DOHH2 (cell line): ENCODE results near the gene SLC25A13.

Experiments used
- H3F3A ChIP-seq: fragments of 200-600 bp; sonication (generic), shearing (Covaris generic); 2 replicates; pipeline ENCODE4 v1.6.0; 2016; ENCODE audit warnings: antibody characterized with exemption, mild to moderate bottlenecking; ENCODE audit not compliant: control insufficient read depth, insufficient read depth
- H3K27ac ChIP-seq: fragments of 200-600 bp; sonication (generic); 2 replicates; pipeline ENCODE4 v1.5.1; 2014; ENCODE audit warnings: low read depth, mild to moderate bottlenecking, low read length, moderate library complexity
- H3K27me3 ChIP-seq: fragments of 200-600 bp; sonication (generic); 2 replicates; pipeline ENCODE4 v1.6.1; 2014; ENCODE audit warnings: mild to moderate bottlenecking, low read length, mixed read lengths; ENCODE audit not compliant: control insufficient read depth
- H3K36me3 ChIP-seq: fragments of 200-600 bp; sonication (generic); 2 replicates; pipeline ENCODE4 v1.6.1; 2014; ENCODE audit warnings: mild to moderate bottlenecking, low read length, moderate library complexity, mixed read lengths; ENCODE audit not compliant: control insufficient read depth
- H3K4me1 ChIP-seq: fragments of 200-600 bp; sonication (generic); 2 replicates; pipeline ENCODE4 v1.6.1; 2014; ENCODE audit warnings: mild to moderate bottlenecking, low read length, mixed read lengths; ENCODE audit not compliant: control insufficient read depth
- H3K4me2 ChIP-seq: fragments of 200-600 bp; sonication (generic); 2 replicates; pipeline ENCODE4 v1.6.0; 2014; ENCODE audit warnings: mild to moderate bottlenecking, low read length, moderate library complexity
- H3K4me3 ChIP-seq: fragments of 200-600 bp; sonication (generic); 2 replicates; pipeline ENCODE4 v1.5.1; 2014; ENCODE audit warnings: mild to moderate bottlenecking, low read length, mixed read lengths
- H3K79me2 ChIP-seq: fragments of 200-600 bp; sonication (generic); 2 replicates; pipeline ENCODE4 v1.6.1; 2014; ENCODE audit warnings: mild to moderate bottlenecking, low read length, mixed read lengths; ENCODE audit not compliant: control insufficient read depth
- H3K9me2 ChIP-seq: fragments of 200-600 bp; sonication (generic); replicated peaks from 2 replicates; pipeline ENCODE4 v1.6.1; 2014; ENCODE audit warnings: mild to moderate bottlenecking, low read length, mixed read lengths; ENCODE audit not compliant: control insufficient read depth
- H3K9me3 ChIP-seq: fragments of 200-600 bp; sonication (generic); 2 replicates; pipeline ENCODE4 v1.6.1; 2014; ENCODE audit warnings: antibody characterized with exemption, low read length, mixed read lengths; ENCODE audit not compliant: control insufficient read depth, insufficient read depth
- H4K20me1 ChIP-seq: fragments of 200-600 bp; sonication (generic); 2 replicates; pipeline ENCODE4 v1.6.0; 2014; ENCODE audit warnings: low read depth, mild to moderate bottlenecking, antibody characterized with exemption, low read length, moderate library complexity; ENCODE audit not compliant: control insufficient read depth, insufficient read depth
- EZH2phosphoT487 ChIP-seq: fragments of 200-600 bp; sonication (generic); IDR thresholded peaks from 2 replicates; pipeline ENCODE4 v1.6.1; 2017; ENCODE audit warnings: borderline replicate concordance, mild to moderate bottlenecking, antibody characterized with exemption, low read length, moderate library complexity, mixed read lengths
- TF ChIP-seq, protein P1 (sequence below): fragments of 200-600 bp; sonication (generic); IDR thresholded peaks from one replicate; pipeline ENCODE4 v1.5.1; 2014; ENCODE audit warnings: antibody characterized with exemption, mild to moderate bottlenecking, low read depth, low read length; ENCODE audit not compliant: poor library complexity, severe bottlenecking

SLC25A13 gene

DNA sequence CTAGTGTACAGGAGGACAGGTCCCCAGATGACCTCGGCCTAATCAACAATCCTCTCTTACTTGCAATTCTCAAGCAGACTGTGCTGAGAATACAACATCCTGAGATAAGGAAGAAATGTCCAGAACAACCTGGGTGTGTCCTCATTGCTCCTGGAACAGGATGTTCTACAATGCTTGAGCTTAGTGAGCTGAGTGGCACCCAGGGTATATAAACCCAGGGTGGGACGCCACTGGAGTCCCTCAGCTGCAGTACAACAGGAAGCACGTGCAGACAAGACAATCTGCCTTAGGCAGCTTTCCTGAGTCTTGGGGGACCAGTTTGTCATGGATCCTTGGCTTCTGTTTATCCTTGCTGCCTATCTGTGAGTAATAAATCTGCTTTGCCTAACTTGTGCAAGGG, 27.7 kb upstream of the SLC25A13 start:
- no peaks in the 10 kb centered on the region for H3K9me3 ChIP-seq
- no peaks in the 10 kb centered on the region for H3F3A ChIP-seq
- no peaks in the 10 kb centered on the region for H3K79me2 ChIP-seq
- no peaks in the 10 kb centered on the region for H3K36me3 ChIP-seq
- H3K4me3 ChIP-seq = no peak overlapping the region
- H3K27me3 ChIP-seq = no peaks in the 10 kb centered on the region
- no peak for TF ChIP-seq EZH2phosphoT487
- TF ChIP-seq, protein P1, sequence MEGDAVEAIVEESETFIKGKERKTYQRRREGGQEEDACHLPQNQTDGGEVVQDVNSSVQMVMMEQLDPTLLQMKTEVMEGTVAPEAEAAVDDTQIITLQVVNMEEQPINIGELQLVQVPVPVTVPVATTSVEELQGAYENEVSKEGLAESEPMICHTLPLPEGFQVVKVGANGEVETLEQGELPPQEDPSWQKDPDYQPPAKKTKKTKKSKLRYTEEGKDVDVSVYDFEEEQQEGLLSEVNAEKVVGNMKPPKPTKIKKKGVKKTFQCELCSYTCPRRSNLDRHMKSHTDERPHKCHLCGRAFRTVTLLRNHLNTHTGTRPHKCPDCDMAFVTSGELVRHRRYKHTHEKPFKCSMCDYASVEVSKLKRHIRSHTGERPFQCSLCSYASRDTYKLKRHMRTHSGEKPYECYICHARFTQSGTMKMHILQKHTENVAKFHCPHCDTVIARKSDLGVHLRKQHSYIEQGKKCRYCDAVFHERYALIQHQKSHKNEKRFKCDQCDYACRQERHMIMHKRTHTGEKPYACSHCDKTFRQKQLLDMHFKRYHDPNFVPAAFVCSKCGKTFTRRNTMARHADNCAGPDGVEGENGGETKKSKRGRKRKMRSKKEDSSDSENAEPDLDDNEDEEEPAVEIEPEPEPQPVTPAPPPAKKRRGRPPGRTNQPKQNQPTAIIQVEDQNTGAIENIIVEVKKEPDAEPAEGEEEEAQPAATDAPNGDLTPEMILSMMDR = no peak
- H3K27ac ChIP-seq = no peak overlapping the region
- H3K4me1 ChIP-seq = no peaks in the 10 kb centered on the region
- H3K9me2 ChIP-seq = no peaks in the 10 kb centered on the region
- no peak overlapping the region for H3K4me2 ChIP-seq
- H4K20me1 ChIP-seq = no peaks in the 10 kb centered on the region

DNA sequence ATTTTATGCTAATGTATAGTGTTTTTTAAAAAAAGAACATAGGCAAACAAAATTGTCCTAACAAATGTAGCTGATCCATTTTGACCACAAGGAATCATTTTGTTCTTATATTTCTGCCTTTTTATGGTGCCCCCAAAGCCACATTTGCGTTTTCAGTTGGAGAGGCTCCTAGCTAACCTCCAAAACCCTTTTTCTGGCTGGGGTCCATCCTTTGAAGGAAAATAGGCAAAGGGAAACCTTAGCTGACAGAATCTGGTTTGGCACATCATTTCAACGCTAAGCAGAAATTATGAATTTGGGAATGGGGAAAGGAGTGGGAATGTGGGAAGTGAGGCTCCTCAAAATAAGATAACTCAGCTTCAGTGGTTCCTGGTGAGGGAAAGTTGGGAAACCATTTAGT, 25.6 kb upstream of the SLC25A13 start:
- Histone ChIP-seq H3K4me1 (no peaks in the 10 kb centered on the region), H3K4me3 (no peak overlapping the region), H4K20me1 (no peaks in the 10 kb centered on the region), H3K27ac (no peak overlapping the region), H3K9me3 (no peaks in the 10 kb centered on the region), H3K36me3 (no peaks in the 10 kb centered on the region), H3K27me3 (no peaks in the 10 kb centered on the region), H3F3A (no peaks in the 10 kb centered on the region), H3K9me2 (no peaks in the 10 kb centered on the region), H3K4me2 (no peak overlapping the region), H3K79me2 (no peaks in the 10 kb centered on the region)
- TF ChIP-seq EZH2phosphoT487 = no peak
- TF ChIP-seq, protein P1 = no peak

DNA sequence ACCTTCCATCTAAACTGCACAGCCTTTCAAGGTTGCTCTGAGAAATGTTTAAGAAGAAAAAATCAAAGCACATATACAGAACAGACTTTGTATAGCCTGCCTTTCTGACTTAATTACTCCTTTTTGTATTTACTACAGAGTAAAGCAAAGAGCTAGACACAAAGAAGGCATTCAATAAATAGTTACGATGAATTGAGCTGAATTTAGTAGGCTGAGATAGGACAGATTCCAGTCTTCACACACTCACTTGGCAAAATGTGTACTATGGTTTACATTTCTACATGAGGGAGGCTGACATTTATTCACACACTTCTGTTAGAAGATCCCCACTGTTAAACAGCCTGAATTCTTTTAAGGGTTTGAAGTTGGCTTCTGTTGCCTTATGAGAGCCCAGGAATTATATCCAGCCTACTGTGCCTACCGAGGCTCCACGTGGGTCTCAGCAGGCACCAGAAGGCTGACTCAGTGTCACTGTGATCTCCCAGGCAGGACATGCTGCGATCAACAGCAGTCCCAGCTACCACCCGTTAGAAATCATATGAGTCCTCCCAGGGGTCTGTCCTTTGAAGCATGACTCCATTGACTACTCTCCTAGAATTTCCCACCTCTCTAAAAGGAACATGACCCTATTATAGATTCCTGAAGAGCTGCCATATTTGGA, 24.5 kb upstream of the SLC25A13 start:
- no peak for TF ChIP-seq EZH2phosphoT487
- TF ChIP-seq, protein P1 = no peak
- no peaks in the 10 kb centered on the region for H3F3A ChIP-seq
- no peaks in the 10 kb centered on the region for H4K20me1 ChIP-seq
- no peak overlapping the region for H3K27ac ChIP-seq
- no peaks in the 10 kb centered on the region for H3K9me3 ChIP-seq
- no peaks in the 10 kb centered on the region for H3K4me1 ChIP-seq
- no peaks in the 10 kb centered on the region for H3K27me3 ChIP-seq
- no peaks in the 10 kb centered on the region for H3K36me3 ChIP-seq
- H3K79me2 ChIP-seq = no peaks in the 10 kb centered on the region
- H3K4me2 ChIP-seq = no peak overlapping the region
- no peak overlapping the region for H3K4me3 ChIP-seq
- H3K9me2 ChIP-seq = no peaks in the 10 kb centered on the region

DNA sequence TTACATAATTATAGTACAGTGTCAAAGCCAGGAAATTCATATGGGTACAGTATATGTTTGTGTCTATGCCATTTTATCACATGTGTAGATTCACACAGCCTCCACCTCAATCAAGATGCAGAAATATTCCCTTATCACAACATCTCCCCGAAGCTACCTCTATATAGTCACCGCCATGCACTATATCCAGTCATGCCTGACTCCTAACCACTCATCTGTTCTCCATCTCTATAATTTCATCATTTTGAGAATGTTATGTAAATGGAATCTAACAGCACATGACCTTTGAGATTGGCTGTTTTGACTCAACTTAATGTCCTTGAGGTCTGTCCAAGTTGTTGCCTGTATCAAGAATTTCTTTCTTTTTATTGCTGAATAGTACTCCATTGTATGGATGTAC, 22.3 kb upstream of the SLC25A13 start:
- H3F3A ChIP-seq = no peaks in the 10 kb centered on the region
- H3K9me2 ChIP-seq = no peaks in the 10 kb centered on the region

More for the DNA sequence above, 22.3 kb upstream of the SLC25A13 start:
- H3K36me3 ChIP-seq = no peaks in the 10 kb centered on the region
- H3K27me3 ChIP-seq = no peaks in the 10 kb centered on the region
- no peak overlapping the region for H3K4me3 ChIP-seq
- no peak overlapping the region for H3K27ac ChIP-seq
- no peaks in the 10 kb centered on the region for H4K20me1 ChIP-seq
- no peaks in the 10 kb centered on the region for H3K4me1 ChIP-seq
- H3K9me3 ChIP-seq = no peaks in the 10 kb centered on the region
- no peaks in the 10 kb centered on the region for H3K79me2 ChIP-seq
- H3K4me2 ChIP-seq = no peak overlapping the region
- TF ChIP-seq, protein P1 = no peak
- TF ChIP-seq EZH2phosphoT487 = no peak
